IMR-90 (cell line): ENCODE results near the gene RASSF8. TPM values are rescaled to one million over a fixed set of nuclear protein-coding genes. Genes with fewer than 3 reads are reported as not detected.

Experiments used
- ATAC-seq: fragments of 200-7000 bp; cut with Tn5 transposase; 2 replicates; pipeline ENCODE4 v1.9.1; 2020; ENCODE audit warnings: low read depth, mild to moderate bottlenecking, moderate library complexity
- BruUV-seq: library from RNA; stranded (reverse); fragments of 400-500 nt; replicated peaks from 2 replicates; lab custom pipeline; 2021; lab: Mats Ljungman, UMichigan
- CTCF ChIA-PET: fragments of 300-600 bp; formaldehyde crosslinking; extraction: SDS; loops from one replicate; lab custom pipeline; 2021; ENCODE audit warnings: antibody characterized with exemption; lab: Yijun Ruan, JAX
- POLR2A ChIA-PET: fragments of 300-600 bp; sonication (Branson Sonifier 250); formaldehyde crosslinking; loops from one replicate; lab custom pipeline; 2022; ENCODE audit warnings: antibody characterized with exemption; ENCODE audit not compliant: unreplicated experiment; lab: Charles Lee
- DNase-seq: peaks from one replicate; pipeline ENCODE4 v3.0.0; 2013
- H2AFZ ChIP-seq: replicated peaks from 2 replicates; pipeline ENCODE3; 2013; ENCODE audit warnings: low read length, mild to moderate bottlenecking; ENCODE audit not compliant: poor library complexity
- H2AK5ac ChIP-seq: 2 replicates; pipeline ENCODE4 v1.6.1; 2013; ENCODE audit warnings: low read depth, low read length, inconsistent platforms
- H2AK9ac ChIP-seq: replicated peaks from 2 replicates; pipeline ENCODE3; 2013; ENCODE audit warnings: mild to moderate bottlenecking, low read depth, low read length, moderate library complexity; ENCODE audit not compliant: poor library complexity
- H2BK120ac ChIP-seq: 2 replicates; pipeline ENCODE4 v1.6.1; 2013; ENCODE audit warnings: low read depth, low read length, inconsistent platforms
- H2BK15ac ChIP-seq: 3 replicates; pipeline ENCODE4 v1.6.1; 2013; ENCODE audit warnings: low read depth, low read length, inconsistent platforms
- H2BK20ac ChIP-seq: 2 replicates; pipeline ENCODE4 v1.6.1; 2013; ENCODE audit warnings: low read depth, mild to moderate bottlenecking, inconsistent platforms, low read length, moderate library complexity
- H2BK5ac ChIP-seq: 2 replicates; pipeline ENCODE4 v1.6.1; 2013; ENCODE audit warnings: mild to moderate bottlenecking, low read depth, low read length, inconsistent platforms; ENCODE audit not compliant: poor library complexity, severe bottlenecking
- H3K14ac ChIP-seq: replicated peaks from 2 replicates; pipeline ENCODE4 v1.6.1; 2013; ENCODE audit warnings: low read depth, low read length, inconsistent platforms
- H3K18ac ChIP-seq: 2 replicates; pipeline ENCODE4 v1.6.1; 2013; ENCODE audit warnings: low read depth, low read length, control low read depth
- H3K23ac ChIP-seq: 2 replicates; pipeline ENCODE4 v1.6.1; 2013; ENCODE audit warnings: low read depth, low read length, inconsistent platforms
- H3K27ac ChIP-seq: 2 replicates; pipeline ENCODE4 v1.5.1; 2013; ENCODE audit warnings: mild to moderate bottlenecking, control low read depth, low read length; ENCODE audit not compliant: insufficient read depth
- H3K27me3 ChIP-seq: 2 replicates; pipeline ENCODE4 v1.6.1; 2013; ENCODE audit warnings: low read length; ENCODE audit not compliant: control insufficient read depth, insufficient read depth
- H3K36me3 ChIP-seq: 2 replicates; pipeline ENCODE4 v1.6.1; 2013; ENCODE audit warnings: low read length, mixed read lengths; ENCODE audit not compliant: control insufficient read depth, insufficient read depth
- H3K4ac ChIP-seq: 2 replicates; pipeline ENCODE4 v1.6.1; 2013; ENCODE audit warnings: low read depth, low read length, inconsistent platforms
- H3K4me1 ChIP-seq: 2 replicates; pipeline ENCODE4 v1.6.1; 2013; ENCODE audit warnings: low read length, mixed read lengths; ENCODE audit not compliant: control insufficient read depth, insufficient read depth
- H3K4me2 ChIP-seq: 2 replicates; pipeline ENCODE4 v1.6.1; 2013; ENCODE audit warnings: low read depth, mild to moderate bottlenecking, control low read depth, low read length, moderate library complexity
- H3K4me3 ChIP-seq: 2 replicates; pipeline ENCODE4 v1.5.1; 2013; ENCODE audit warnings: low read depth, mild to moderate bottlenecking, control low read depth, low read length, moderate library complexity; ENCODE audit not compliant: insufficient read depth
- H3K56ac ChIP-seq: 2 replicates; pipeline ENCODE4 v1.6.1; 2013; ENCODE audit warnings: low read length, inconsistent platforms; ENCODE audit not compliant: insufficient read depth; ENCODE audit errors: extremely low read depth
- H3K79me1 ChIP-seq, 2 experiments: 2 replicates each; pipeline ENCODE4 v1.6.1; 2013; ENCODE audit warnings: low read length in 2 of 2, inconsistent platforms in 1 of 2, low read depth in 1 of 2
- H3K9ac ChIP-seq: 2 replicates; pipeline ENCODE4 v1.6.1; 2013; ENCODE audit warnings: low read depth, low read length, control low read depth
- H3K9me1 ChIP-seq: 2 replicates; pipeline ENCODE4 v1.6.1; 2013; ENCODE audit warnings: low read length, inconsistent platforms; ENCODE audit not compliant: insufficient read depth
- H3K9me3 ChIP-seq: 2 replicates; pipeline ENCODE4 v1.6.1; 2013; ENCODE audit warnings: low read length; ENCODE audit not compliant: control insufficient read depth, insufficient read depth
- H4K20me1 ChIP-seq: 2 replicates; pipeline ENCODE4 v1.6.1; 2013; ENCODE audit warnings: low read length, inconsistent platforms; ENCODE audit not compliant: insufficient read depth
- H4K5ac ChIP-seq: 2 replicates; pipeline ENCODE4 v1.6.1; 2013; ENCODE audit warnings: mild to moderate bottlenecking, low read depth, low read length, control low read depth
- H4K8ac ChIP-seq, 2 experiments: 2 replicates each; pipeline ENCODE4 v1.6.1; 2013; ENCODE audit warnings: low read depth in 2 of 2, low read length in 2 of 2, control low read depth in 1 of 2, inconsistent platforms in 1 of 2
- H4K91ac ChIP-seq: 2 replicates; pipeline ENCODE4 v1.6.1; 2013; ENCODE audit warnings: low read depth, low read length, inconsistent platforms; ENCODE audit not compliant: insufficient read depth
- BHLHE40 ChIP-seq: fragments of 150-350 bp; IDR thresholded peaks from 2 replicates; pipeline ENCODE4 v1.6.1; 2016; ENCODE audit warnings: mild to moderate bottlenecking, low read depth, low read length
- RAD21 ChIP-seq: IDR thresholded peaks from 2 replicates; pipeline ENCODE4 v1.6.1; 2012; ENCODE audit warnings: low read length, improper control_type of control experiment
- SMC3 ChIP-seq: fragments of 150-350 bp; IDR thresholded peaks from 2 replicates; pipeline ENCODE4 v1.6.1; 2016; ENCODE audit warnings: low read depth, mild to moderate bottlenecking, antibody characterized with exemption, low read length, moderate library complexity
- WGBS, 2 experiments: methylation state at CpG; one replicate each; pipeline versions ENCODE4 v1.1.5 to v1.1.7; 2013; ENCODE audit warnings: missing lambda C conversion rate in 2 of 2; ENCODE audit not compliant: insufficient read length in 1 of 2; ENCODE audit errors: extremely low coverage in 2 of 2; 5-methylcytosine and 5-hydroxymethylcytosine counted together
- dilution Hi-C: fragments of 300-500 bp; cut with HindIII; formaldehyde crosslinking; loops from one replicate; pipeline ENCODE4 v1.14.3; 2018; ENCODE audit warnings: low sequenced_read_pairs; ENCODE audit not compliant: unreplicated experiment
- in situ Hi-C: fragments of 300-500 bp; cut with MboI; formaldehyde crosslinking; loops from 3 replicates; pipeline ENCODE4 v1.14.3; 2019; ENCODE audit warnings: low sequenced_read_pairs, inconsistent platforms, mixed read lengths
- intact Hi-C: fragments of 100-400 bp; cut with micrococcal nuclease; formaldehyde crosslinking; loops from 2 replicates; pipeline ENCODE4 v1.10.0; 2022
- polyA plus RNA-seq, 3 experiments: library from polyadenylated mRNA; depleted of rRNA; stranded (reverse); fragments of >200 nt; gene quantifications; 2 replicates each; pipeline ENCODE4 v1.2.3, GENCODE V29; 2012; ENCODE audit warnings: low replicate concordance in 1 of 3
- total RNA-seq: library from RNA; depleted of rRNA; stranded (reverse); fragments of >200 nt; gene quantifications from 2 replicates; pipeline ENCODE4 v1.2.3, GENCODE V29; 2012
- TF ChIP-seq, protein P1 (sequence below): fragments of 150-350 bp; IDR thresholded peaks from 2 replicates; pipeline ENCODE4 v1.6.1; 2016; ENCODE audit warnings: low read depth, mild to moderate bottlenecking, low read length, moderate library complexity, borderline replicate concordance
- TF ChIP-seq, protein P2 (sequence below): conservative IDR thresholded peaks from 2 replicates; pipeline ENCODE4 v1.5.1; 2012; ENCODE audit warnings: mild to moderate bottlenecking, low read depth, low read length, improper control_type of control experiment

RASSF8 gene
- total and polyA plus RNA-seq, 2 of the 4 experiments (the other 2 are of a cell fraction), result 10.8 to 50.5 TPM

DNA sequence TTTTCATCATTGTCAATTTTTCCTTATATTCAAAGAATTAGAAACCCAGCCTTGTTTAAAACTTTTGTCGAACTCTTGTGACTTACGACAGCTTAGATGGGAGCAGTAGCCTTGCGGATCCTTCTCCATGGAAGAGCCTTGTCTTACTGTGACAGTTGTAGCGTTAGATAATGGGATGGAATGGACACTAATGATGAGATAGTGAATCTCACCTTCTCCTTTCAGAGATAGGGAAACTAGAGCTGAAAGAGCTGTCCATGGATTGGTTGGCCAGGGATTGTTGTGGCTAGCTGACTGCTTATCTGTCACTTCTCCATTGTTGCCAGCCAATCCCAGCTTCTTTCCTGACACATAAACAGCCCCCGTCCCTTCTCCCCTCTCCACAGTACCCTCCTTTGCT lies 107.0 kb downstream of the RASSF8 start:
- no peaks in the 10 kb centered on the region; the same call in 1 of the 2 replicates for H3K9me1 ChIP-seq
- H3K27me3 ChIP-seq, result no peaks in the 10 kb centered on the region
- no peak overlapping the region for H2BK15ac ChIP-seq
- peaks cover 26 to 44% of the 10 kb centered on the region in 2 experiments for H3K79me1 ChIP-seq
- no peak overlapping the region for H3K56ac ChIP-seq
- H2AK5ac ChIP-seq, result no peak overlapping the region
- H2BK5ac ChIP-seq, result no peak overlapping the region
- intact Hi-C loops (no loop called here), dilution Hi-C loops (no loop called here), in situ Hi-C loops (no loop called here)
- BruUV-seq, result no TSS peak
- H3K18ac ChIP-seq, result no peak overlapping the region
- no peak overlapping the region for H3K23ac ChIP-seq
- ATAC-seq, result no peak
- H4K91ac ChIP-seq, result no peak overlapping the region
- peaks cover 4% of the 10 kb centered on the region; the same call in 1 of the 2 replicates for H3K4me1 ChIP-seq
- H3K9ac ChIP-seq, result no peak overlapping the region
- no peaks in the 10 kb centered on the region; the same call in 1 of the 2 replicates for H4K20me1 ChIP-seq
- no peak overlapping the region for H4K8ac ChIP-seq
- H2AK9ac ChIP-seq, result no peak overlapping the region
- H3K4me2 ChIP-seq, result no peak overlapping the region
- no peaks in the 10 kb centered on the region for H3K9me3 ChIP-seq
- H3K4ac ChIP-seq, result no peak overlapping the region
- no peak overlapping the region for H4K5ac ChIP-seq
- H2AFZ ChIP-seq, result no peak overlapping the region
- no peak overlapping the region for H3K27ac ChIP-seq
- H3K4me3 ChIP-seq, result no peak overlapping the region
- no peak for DNase-seq
- no peak overlapping the region for H2BK120ac ChIP-seq
- H3K14ac ChIP-seq, result no peak overlapping the region
- TF ChIP-seq RAD21 (no peak), SMC3 (no peak), BHLHE40 (no peak)
- TF ChIP-seq, protein P1, sequence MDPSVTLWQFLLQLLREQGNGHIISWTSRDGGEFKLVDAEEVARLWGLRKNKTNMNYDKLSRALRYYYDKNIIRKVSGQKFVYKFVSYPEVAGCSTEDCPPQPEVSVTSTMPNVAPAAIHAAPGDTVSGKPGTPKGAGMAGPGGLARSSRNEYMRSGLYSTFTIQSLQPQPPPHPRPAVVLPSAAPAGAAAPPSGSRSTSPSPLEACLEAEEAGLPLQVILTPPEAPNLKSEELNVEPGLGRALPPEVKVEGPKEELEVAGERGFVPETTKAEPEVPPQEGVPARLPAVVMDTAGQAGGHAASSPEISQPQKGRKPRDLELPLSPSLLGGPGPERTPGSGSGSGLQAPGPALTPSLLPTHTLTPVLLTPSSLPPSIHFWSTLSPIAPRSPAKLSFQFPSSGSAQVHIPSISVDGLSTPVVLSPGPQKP, result no peak
- TF ChIP-seq, protein P2, sequence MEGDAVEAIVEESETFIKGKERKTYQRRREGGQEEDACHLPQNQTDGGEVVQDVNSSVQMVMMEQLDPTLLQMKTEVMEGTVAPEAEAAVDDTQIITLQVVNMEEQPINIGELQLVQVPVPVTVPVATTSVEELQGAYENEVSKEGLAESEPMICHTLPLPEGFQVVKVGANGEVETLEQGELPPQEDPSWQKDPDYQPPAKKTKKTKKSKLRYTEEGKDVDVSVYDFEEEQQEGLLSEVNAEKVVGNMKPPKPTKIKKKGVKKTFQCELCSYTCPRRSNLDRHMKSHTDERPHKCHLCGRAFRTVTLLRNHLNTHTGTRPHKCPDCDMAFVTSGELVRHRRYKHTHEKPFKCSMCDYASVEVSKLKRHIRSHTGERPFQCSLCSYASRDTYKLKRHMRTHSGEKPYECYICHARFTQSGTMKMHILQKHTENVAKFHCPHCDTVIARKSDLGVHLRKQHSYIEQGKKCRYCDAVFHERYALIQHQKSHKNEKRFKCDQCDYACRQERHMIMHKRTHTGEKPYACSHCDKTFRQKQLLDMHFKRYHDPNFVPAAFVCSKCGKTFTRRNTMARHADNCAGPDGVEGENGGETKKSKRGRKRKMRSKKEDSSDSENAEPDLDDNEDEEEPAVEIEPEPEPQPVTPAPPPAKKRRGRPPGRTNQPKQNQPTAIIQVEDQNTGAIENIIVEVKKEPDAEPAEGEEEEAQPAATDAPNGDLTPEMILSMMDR, result no peak
- H3K36me3 ChIP-seq, result peaks cover 17% of the 10 kb centered on the region
- POLR2A ChIA-PET, result no interaction called here
- CTCF ChIA-PET, result no interaction called here
- no peak overlapping the region for H2BK20ac ChIP-seq
- 100% methylated on average over 1 of the region's 5 CpGs; no CpG with 5 or more reads in 1 of the 2 experiments for WGBS, 2 experiments
